GM21576 (cell line): ENCODE measurements around the gene POLR1C.

Experiments
- ATAC-seq: cut with Tn5 transposase; IDR thresholded peaks from one replicate; pipeline ENCODE4 v1.9.1; 2021; ENCODE audit warnings: mild to moderate bottlenecking, moderate library complexity; ENCODE audit not compliant: unreplicated experiment

Gene POLR1C

GRCh38 chr6:43559328-43559727 is 42.4 kb downstream of the POLR1C start:
- ATAC-seq, result no peak

- no peak for ATAC-seq
Observed at GRCh38 chr6:43570876-43571441, 54.1 kb downstream of the POLR1C start.
